Glomerular visceral epithelial cell (primary cell): ENCODE results near the gene SRRM3.
"Not testable (repeated sequence)": the region's sequence is repeated elsewhere in the genome, so short reads cannot be mapped to it uniquely, and the experiment has no call there.

ENCODE experiments used
- DNase-seq: peaks from one replicate; pipeline ENCODE4 v3.0.0-alpha.2; 2016; ENCODE audit errors: extremely low spot score

The SRRM3 gene

GRCh38 chr7:76231071-76231470 lies 29.4 kb downstream of the SRRM3 start:
- no peak for DNase-seq

- no peak for DNase-seq
Measured at GRCh38 chr7:76231583-76231982, 29.9 kb downstream of the SRRM3 start.

GRCh38 chr7:76232698-76233097 lies 31.0 kb downstream of the SRRM3 start:
- no peak for DNase-seq

GRCh38 chr7:76233538-76234281 lies 32.0 kb downstream of the SRRM3 start:
- no peak for DNase-seq

- no peak for DNase-seq
Measured at GRCh38 chr7:76234282-76234584, 32.5 kb downstream of the SRRM3 start.

GRCh38 chr7:76234931-76235441 lies 33.3 kb downstream of the SRRM3 start:
- DNase-seq: peak; percentile 80

GRCh38 chr7:76236224-76236623 lies 34.5 kb downstream of the SRRM3 start:
- DNase-seq: no peak

GRCh38 chr7:76238326-76238725 lies 36.6 kb downstream of the SRRM3 start:
- DNase-seq: no peak

GRCh38 chr7:76241141-76241540 lies 39.4 kb downstream of the SRRM3 start:
- no peak for DNase-seq

- DNase-seq: not testable (repeated sequence)
Measured at GRCh38 chr7:76242517-76243063, 40.9 kb downstream of the SRRM3 start.

- no peak for DNase-seq
Measured at GRCh38 chr7:76244781-76245391, 43.2 kb downstream of the SRRM3 start.

GRCh38 chr7:76246804-76247389 lies 45.2 kb downstream of the SRRM3 start:
- no peak for DNase-seq

- no peak for DNase-seq
Measured at GRCh38 chr7:76247938-76248337, 46.2 kb downstream of the SRRM3 start.

GRCh38 chr7:76252021-76252420 lies 50.3 kb downstream of the SRRM3 start:
- DNase-seq: no peak

- DNase-seq: no peak
Measured at GRCh38 chr7:76254781-76255180, 53.1 kb downstream of the SRRM3 start.

GRCh38 chr7:76257973-76258372 lies 56.3 kb downstream of the SRRM3 start:
- no peak for DNase-seq

- DNase-seq: no peak
Measured at GRCh38 chr7:76259124-76260093, 57.7 kb downstream of the SRRM3 start.

- DNase-seq: peak; percentile 58
Measured at GRCh38 chr7:76260171-76260703, 58.5 kb downstream of the SRRM3 start.

GRCh38 chr7:76261329-76261728 lies 59.6 kb downstream of the SRRM3 start:
- DNase-seq: no peak

- DNase-seq: no peak
Measured at GRCh38 chr7:76261931-76262330, 60.2 kb downstream of the SRRM3 start.

- peak; percentile 55 for DNase-seq
Measured at GRCh38 chr7:76262683-76263402, 61.1 kb downstream of the SRRM3 start.
